HG03108 (cell line): ENCODE data around the gene PPP6R2.
"Not testable (repeated sequence)": the region's sequence is repeated elsewhere in the genome, so short reads cannot be mapped to it uniquely, and the experiment has no call there.

ENCODE experiments used
- ATAC-seq: cut with Tn5 transposase; IDR thresholded peaks from one replicate; pipeline ENCODE4 v1.9.1; 2021; ENCODE audit warnings: moderate library complexity; ENCODE audit not compliant: unreplicated experiment

PPP6R2 gene

DNA sequence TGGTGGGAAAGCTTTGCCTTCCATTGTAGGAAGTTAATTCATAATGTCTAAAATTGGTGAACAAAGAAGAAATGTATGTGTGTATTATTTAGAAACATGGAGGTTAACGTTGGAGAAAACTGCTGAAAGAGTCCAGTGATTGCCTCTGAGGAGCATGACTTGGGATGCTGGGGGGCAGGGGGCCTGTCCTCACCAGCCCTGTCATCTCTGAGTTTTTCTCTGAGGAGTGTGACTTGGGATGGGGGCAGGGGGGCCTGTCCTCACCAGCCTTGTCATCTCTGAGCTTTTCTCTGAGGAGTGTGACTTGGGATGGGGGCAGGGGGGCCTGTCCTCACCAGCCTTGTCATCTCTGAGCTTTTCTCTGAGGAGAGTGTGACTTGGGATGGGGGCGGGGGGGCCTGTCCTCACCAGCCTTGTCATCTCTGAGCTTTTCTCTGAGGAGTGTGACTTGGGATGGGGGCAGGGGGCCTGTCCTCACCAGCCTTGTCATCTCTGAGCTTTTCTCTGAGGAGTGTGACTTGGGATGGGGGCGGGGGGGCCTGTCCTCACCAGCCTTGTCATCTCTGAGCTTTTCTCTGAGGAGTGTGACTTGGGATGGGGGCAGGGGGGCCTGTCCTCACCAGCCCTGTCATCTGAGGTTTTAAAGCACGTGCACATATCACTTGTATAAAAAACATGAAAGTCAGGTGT lies 54.4 kb downstream of the PPP6R2 start:
- not testable (repeated sequence) for ATAC-seq

DNA sequence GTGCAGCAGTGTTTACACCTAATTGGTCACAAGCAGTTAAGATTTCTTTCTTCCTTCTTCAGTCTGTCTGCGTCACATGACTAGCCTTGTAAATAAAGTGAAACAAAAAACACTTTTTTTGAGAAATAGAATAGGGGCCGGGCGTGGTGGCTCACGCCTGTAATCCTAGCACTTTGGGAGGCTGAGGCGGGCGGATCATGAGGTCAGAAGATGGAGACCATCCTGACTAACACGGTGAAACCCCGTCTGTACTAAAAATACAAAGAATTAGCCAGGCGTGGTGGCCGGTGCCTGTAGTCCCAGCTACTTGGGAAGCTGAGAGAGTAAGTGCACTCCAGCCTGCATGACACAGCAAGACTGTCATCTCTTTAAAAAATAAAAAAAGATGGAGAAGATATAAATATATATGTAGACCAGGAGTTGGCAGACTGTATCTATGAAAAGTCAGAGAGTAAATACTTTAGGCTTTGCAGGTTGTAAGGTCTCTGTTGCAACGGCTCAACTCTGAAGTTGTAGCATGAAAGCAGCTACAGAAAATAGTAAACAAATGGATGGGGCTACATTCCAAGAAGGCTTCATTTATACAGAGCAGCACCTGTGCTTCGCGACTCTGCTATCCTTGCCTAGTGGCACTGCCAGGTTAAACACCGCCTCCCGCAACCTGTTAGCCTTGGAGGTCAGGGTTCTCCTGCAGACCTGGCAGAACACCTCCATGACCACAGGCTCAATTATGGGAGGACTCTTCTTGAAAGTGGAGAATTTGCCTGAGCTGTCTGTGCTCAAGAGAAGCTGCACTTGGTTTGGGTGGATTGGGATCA lies 55.9 kb downstream of the PPP6R2 start:
- ATAC-seq = no peak

DNA sequence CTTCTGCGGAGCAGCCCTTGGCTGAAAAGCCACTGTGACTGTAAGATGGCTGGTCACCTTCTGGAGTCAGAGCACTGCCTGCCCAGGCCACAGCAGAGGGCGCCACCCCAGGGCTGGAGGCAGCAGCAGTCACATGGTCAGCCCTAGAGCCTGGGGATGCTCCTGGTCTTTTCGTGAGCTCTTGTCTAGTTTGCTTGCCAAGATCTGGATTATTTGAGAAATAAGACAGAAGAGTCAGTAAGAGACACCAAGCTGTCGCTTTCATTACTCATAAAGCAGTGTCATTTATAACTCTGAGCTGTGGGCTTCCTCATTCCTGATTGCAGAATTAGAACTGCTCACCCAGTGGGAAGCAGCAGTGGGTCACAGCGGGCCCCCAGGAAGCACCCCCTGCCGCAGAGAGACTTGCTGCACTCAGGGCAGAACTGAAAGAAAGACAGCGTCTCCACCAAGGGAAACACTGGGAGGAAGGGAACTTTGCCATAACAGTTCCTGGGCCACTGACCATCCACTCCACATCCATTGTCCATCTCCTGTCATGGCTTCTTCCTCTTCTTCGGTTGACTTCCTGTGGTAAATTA lies 56.7 kb downstream of the PPP6R2 start:
- ATAC-seq = no peak

DNA sequence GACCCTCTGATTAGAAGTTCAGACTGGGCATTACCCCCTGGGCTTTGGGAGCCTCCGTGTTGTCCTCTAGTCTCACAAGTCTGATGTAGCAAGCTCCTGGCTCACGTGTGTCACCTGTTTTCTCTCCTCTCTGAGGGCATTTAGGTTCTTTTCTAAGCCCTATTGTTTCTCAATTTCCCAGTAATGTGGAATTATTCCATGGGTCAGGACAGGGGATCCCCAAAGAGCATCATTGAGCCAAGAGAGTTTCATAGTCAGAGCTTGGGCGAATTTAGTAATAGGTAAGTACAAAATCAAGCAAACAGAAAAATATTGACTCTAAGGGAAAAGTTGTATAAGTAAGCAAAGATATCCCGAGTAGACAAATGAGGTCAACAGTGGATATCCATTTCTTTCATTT lies 57.3 kb downstream of the PPP6R2 start:
- ATAC-seq = no peak

DNA sequence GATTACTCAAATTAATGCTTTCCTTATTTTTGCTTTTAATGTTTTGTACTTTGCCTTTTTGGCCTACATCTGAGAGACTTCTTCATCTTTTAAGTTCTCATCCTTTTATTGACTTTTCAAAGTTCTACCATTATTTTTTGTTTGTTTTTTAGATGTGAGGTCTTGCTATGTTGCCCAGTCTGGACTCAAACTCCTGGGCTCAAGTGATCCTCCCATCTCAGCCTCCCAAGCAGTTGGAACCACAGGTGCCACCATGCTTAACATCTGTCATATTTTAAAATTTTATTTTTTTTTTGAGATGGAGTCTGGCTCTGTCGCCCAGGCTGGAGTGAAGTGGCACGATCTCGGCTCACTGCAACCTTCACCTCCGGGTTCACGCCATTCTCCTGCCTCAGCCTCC lies 57.8 kb downstream of the PPP6R2 start:
- no peak for ATAC-seq

DNA sequence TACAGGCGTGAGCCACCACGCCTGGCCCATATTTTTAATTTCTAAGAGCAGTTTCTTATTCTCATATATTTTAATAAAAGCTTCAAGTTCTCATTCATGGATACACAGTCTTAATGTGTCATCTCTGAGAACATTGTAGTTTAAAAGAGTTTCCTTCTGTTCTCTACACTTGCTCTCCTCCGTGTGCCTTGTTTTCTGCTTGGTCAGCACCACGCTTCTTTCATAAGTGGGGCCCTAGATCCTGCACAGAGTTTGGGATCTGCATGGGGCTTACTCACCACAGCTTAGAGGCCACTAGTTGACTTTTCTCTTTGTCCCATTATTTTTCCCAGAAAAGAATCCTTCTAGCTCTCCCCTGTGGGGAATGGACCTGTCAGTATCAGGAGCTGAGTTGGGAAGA lies 58.8 kb downstream of the PPP6R2 start:
- ATAC-seq = no peak

DNA sequence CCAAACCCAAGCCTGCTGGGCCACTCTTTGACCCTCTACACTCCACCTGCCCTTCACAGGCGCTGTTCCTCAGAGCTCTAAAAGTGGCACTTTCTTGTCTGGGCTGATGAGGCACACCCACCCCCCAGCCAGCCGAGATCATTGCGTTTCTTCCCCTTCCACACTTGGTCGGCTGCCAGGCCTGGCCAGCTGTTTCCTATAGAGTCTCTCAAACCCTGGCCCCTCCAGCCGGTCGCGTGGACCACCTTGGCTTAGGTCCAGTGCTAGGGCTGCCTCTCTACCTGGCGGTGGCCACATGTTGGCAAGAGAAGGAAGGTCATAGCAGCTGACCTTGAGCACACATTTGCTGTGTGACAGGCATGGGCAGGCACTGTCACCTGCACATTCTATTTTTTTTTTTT lies 60.6 kb downstream of the PPP6R2 start:
- no peak for ATAC-seq

DNA sequence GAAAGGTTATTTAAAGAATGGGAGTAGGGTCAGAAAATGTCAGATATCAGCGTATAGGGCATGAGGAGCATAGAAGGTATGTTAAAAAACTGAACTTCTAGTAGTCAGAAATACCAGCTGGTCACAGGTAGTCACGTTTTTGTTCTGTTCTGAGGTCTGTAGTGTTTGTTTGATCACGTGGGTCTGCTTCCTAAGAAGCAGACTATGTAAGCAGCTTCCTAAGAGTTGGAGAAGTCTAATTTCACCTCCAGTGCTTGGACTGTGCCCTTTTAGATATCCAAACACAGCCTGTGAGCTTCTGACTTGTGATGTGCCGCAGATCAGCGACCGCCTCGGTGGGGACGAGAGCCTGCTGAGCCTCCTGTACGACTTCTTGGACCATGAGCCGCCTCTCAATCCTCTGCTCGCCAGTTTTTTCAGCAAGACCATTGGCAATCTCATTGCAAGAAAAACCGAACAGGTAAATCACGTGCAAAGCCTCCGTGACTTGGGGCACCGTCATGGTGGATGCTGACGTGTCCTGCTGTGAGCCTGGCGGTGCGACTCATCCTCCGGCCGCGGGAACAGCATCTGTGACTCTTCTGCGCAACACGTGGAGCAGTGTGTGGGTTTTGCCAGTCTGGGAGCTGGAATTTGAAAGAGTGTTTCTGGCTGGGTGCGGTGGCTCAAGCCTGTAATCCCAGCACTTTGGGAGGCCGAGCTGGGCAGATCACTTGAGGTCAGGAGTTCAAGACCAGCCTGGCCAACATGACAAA lies 63.5 kb downstream of the PPP6R2 start:
- no peak for ATAC-seq

DNA sequence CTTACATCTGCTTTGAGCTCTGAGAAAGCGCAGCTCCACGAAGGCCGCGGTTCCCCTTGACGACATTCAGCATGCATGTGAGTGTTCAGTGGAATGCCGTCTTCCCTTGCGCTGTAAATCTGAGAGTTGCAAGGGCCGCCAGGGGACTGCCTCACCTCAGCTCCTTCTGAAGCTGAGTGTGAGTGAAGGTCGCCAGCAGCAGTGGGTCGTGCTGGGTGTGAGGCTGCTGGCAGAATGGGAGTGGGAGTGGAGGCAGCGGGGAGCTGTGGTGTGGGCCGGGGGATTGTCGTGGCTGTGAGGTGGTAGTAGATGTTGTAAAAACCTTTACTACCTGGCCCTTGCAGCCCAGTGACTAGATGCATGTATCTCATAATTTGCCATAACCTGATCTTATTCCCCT lies 65.2 kb downstream of the PPP6R2 start:
- no peak for ATAC-seq

DNA sequence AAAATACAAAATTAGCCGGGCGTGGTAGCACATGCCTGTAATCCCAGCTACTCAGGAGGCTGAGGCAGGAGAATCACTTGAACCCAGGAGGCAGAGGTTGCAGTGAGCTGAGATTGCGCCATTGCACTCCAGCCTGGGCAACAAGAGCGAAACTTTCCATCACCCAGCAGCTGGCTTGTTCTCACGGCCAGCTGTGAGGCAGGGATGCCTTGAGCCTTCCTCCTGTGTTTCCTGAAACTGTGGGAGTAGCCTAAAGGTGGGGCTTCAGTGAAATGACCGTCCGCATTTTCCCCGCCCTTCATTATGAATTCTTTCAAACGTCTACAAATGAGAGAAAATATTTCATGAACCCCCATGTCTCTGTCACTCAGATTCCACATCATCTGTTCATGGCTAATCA lies 65.8 kb downstream of the PPP6R2 start:
- not testable (repeated sequence) for ATAC-seq

DNA sequence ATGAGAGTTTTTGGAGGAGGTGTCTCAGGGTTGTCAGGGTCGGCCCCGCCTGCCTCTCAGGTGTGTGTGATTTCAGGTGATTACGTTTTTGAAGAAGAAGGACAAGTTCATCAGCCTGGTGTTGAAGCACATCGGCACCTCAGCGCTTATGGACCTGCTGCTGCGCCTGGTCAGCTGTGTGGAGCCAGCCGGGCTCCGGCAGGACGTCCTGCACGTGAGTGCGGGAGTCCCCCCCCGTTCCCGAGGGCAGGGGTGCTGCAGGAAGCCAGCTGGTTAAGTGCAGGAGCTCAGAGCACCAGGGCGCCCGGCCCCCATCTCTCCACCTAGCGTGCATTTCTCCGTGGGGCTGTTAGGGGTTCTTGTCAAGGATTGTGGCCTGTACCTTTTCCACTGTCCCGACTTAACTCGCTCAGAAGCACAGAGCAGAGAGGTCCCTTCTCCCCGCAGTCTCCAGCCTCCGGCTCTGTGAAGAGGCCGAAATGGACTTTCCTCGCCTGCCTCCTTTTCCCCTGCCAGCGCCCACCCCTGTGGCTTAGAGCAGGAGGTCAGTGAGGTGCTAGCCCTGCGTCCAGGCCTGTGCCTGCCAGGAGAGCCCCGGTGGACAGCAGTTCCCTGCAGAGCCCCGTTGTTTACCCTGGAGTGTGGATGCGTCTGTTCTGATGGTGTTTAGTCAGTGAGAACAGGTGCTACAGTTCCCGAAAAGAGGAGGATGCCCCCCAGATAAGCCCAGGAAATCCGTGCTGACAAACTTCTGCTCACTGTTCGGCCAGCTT lies 71.5 kb downstream of the PPP6R2 start:
- ATAC-seq = no peak

DNA sequence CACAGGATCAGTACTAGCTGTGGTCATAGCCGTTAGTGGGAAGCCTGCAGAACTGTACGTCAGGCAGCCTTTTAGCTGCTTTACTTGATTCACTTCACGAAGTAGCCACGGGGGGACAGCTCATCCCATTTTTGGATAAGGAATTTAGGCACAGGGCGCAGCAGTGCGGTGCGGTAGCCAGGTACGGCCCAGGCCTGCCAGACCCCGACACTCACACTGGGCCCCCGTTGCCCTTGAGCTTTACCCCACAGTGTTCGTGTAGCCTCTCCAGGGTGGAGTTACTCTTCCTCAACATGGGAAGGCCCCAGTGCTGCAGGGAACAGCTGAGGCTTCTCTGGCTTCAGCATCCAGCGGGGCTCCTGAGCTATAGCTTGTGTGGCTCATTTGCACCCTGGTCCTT lies 72.3 kb downstream of the PPP6R2 start:
- ATAC-seq = no peak

DNA sequence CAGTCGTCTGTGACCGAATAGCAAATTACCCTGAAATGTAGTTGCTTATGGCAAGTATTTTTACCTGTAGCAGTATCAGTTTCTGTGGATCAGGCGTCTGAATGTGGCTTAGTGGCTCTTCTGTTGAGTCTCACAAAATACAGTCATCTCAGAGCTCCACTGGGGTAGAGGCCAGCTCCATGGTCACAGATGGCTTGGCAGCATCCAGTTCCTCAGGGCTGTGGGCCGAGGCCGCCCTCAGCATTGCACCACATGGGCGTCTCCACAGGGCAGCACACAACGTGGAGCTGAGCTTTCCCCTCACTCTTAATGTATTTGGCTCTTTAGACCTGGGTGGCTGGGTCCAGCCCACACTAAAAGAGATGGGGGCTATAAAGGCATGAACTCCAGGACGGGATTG lies 73.9 kb downstream of the PPP6R2 start:
- ATAC-seq = no peak

DNA sequence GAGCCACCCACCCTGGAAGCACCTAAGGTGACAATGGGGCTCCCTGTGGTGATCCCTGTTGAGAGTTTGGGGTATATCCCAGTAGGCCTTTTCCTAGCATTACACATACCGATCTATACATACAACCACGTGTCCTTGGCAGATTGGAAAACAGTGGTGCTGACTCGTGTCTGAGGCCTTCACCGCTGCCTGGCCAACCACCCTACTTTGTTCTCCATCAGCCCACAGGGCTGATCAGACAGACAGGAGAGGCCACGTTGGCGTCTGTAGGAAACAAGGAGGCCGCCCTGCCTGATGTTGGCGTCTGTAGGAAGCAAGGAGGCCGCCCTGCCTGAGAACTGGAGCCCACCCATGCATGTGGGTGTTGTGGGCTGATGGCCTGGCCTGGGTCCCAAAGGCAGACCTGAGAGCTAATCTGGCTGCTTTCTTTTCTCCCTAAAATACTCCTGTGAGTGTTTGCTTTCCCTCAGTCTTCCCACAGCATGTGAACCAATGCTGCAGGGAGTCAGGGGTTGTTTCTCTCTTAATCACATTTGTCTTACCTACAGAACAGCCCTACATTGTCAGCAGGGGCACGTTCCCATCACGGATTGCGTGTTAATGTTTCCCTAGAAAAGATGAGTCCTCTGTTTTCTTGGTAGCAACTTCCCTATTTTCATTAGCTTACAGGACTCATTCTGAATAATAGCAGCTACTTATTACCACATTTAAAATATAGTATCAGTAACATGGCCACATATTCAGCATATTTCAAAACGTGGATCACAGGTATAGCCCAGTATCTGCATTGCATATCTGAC lies 74.5 kb downstream of the PPP6R2 start:
- ATAC-seq = no peak

DNA sequence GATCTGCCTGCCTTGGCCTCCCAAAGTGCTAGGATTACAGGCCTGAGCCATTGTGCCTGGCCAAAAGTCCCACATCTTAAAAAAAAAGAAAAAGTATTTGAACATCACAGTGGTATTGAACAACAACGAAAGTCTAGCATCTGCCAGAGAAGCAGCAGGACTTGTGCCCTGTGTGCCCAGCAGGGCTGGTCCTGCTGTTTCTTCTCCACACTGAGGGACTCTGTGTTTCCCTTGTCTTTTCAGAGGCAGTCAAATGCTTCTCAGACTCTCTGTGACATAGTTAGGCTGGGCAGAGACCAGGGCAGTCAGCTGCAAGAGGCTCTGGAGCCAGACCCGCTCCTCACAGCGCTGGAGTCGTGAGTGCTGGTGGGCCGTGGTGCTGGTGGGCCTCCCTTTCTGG lies 75.5 kb downstream of the PPP6R2 start:
- ATAC-seq = no peak

DNA sequence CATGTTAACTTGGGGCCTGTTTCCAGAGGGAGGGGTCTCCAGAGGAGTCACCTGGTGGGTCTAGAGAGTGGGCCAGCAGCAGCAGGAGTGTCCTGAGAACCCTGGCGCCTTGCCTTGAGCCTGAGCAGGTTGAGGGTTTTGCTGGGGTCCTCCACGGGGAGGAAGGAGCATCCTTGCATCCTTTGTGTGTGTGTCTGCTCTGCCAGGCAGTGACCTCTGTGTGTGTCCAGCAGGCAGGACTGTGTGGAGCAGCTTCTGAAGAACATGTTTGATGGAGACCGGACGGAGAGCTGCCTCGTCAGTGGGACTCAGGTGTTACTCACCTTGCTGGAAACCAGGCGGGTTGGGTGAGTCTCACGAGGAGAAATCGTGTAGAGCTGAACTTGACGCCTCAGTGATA lies 76.0 kb downstream of the PPP6R2 start:
- ATAC-seq = no peak

DNA sequence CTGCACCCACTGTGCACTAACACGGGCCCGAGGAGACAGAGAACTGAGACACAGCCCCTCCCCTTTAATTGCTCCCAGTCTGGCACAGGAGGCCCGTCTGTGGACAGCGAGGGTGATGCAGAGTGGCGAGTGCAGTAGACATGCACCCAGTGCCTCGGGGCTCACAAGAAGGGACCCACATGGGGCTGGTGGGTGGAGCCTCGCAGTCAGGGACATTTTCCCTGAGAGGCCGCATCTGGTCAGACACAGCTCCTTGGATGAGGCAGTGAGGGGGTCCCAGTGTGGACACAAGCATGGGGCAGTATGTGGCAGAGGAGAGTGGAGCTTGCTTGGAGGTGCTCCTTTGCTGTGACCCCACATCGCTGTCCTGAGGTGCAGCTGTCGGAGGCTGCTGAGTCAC lies 76.9 kb downstream of the PPP6R2 start:
- no peak for ATAC-seq

DNA sequence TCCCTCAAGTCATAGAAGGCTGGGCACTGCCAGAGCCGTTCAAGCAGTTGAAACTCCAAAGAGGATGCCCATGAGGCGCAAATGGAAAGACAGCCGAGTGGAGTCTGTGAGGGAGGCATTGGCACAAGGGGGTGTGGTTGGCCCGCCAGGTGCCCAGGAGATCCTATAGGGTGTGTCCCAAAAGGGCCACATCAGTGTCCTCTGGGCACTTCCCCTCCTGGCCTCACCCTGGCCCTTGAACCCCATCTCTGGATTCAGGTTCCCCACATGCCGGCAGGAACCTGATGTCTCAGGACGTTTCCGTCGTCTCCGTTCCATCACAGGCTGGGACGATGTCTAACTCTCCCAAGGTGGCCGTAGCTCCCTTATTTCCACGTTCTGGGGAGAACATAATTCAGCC lies 77.5 kb downstream of the PPP6R2 start:
- ATAC-seq = no peak

DNA sequence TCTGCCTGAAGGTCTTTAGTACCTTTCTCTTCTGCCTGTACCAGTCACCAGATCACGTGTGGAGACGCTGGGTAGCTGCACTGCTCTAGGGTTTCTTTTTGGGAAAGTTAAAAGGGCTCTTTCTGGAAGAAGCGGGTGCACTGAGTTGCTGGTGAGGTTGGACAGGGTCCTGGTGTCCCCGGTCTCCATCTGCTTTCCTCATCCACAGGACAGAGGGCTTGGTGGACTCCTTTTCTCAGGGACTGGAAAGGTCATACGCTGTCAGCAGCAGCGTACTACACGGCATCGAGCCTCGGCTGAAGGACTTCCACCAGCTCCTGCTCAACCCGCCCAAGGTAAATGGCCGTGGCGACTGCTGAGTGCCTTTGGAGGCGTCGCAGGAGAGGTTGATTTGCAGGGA lies 78.9 kb downstream of the PPP6R2 start:
- ATAC-seq = no peak
